Activated CD4-positive, alpha-beta T cell treated with anti-CD3 and anti-CD28 coated beads, Interleukin-2, amount 10 ng/mL, durations not matched to agents 7 days and 5 days (primary cell): ENCODE measurements around the gene OSBPL1A. TPM values are rescaled to one million over a fixed set of nuclear protein-coding genes. Genes with fewer than 3 reads are reported as not detected.
"Not testable (repeated sequence)": the region's sequence is repeated elsewhere in the genome, so short reads cannot be mapped to it uniquely, and the experiment has no call there.

Source experiments
- CTCF ChIA-PET: fragments of 350-600 bp; sonication (Branson Sonifier 250); formaldehyde crosslinking; loops from one replicate; lab custom pipeline; 2021; ENCODE audit warnings: antibody characterized with exemption; lab: Charles Lee
- POLR2A ChIA-PET: fragments of 350-600 bp; sonication (Branson Sonifier 250); formaldehyde crosslinking; loops from one replicate; lab custom pipeline; 2021; ENCODE audit warnings: antibody characterized with exemption; lab: Charles Lee
- DNase-seq: peaks from one replicate; pipeline ENCODE4 v3.0.0-alpha.2; 2020
- H3K27ac Mint-ChIP-seq: one replicate; pipeline ENCODE4 v1.8.0; 2021; ENCODE audit warnings: mild to moderate bottlenecking, moderate library complexity, mixed read lengths
- H3K27me3 Mint-ChIP-seq: one replicate; pipeline ENCODE4 v1.8.0; 2021; ENCODE audit warnings: mixed read lengths
- H3K36me3 Mint-ChIP-seq: one replicate; pipeline ENCODE4 v1.8.0; 2021; ENCODE audit warnings: low read depth, mixed read lengths
- H3K4me1 Mint-ChIP-seq: one replicate; pipeline ENCODE4 v1.8.0; 2021; ENCODE audit warnings: mixed read lengths
- H3K4me3 Mint-ChIP-seq: one replicate; pipeline ENCODE4 v1.8.0; 2021; ENCODE audit warnings: mild to moderate bottlenecking, moderate library complexity, mixed read lengths
- H3K9me3 Mint-ChIP-seq: one replicate; pipeline ENCODE4 v1.8.0; 2021; ENCODE audit warnings: mixed read lengths
- total RNA-seq, 2 experiments: library from RNA; stranded (reverse); gene quantifications; one replicate each; pipeline ENCODE4 v1.2.3, GENCODE V29; 2021

The OSBPL1A gene
- total RNA-seq, 2 experiments from 2014 or later = 1.00 to 1.4 TPM

DNA sequence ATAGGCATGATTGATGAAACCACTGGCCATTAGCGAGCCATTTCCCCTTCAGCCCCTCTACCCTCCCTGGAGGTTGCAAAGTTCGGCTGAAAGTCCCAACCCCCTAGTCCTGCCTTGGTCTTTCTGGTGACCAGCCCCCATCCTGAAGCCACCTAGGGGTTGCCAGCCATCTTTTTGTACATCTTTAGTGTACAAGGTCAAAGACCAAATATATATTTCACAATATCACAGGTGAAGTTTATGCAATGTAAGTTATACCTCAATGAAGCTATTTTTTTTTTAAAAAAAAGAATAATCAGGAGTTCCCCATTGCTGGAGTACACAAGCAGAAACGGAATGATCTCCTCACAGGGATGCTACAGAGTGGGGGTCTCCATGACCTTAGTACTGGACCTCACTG is 31.3 kb downstream of the OSBPL1A start:
- Mint-ChIP-seq H3K4me3 (no peak overlapping the region), H3K27me3 (no peaks in the 10 kb centered on the region), H3K4me1 (peaks cover 21% of the 10 kb centered on the region), H3K27ac (no peak overlapping the region), H3K36me3 (no peaks in the 10 kb centered on the region), H3K9me3 (no peaks in the 10 kb centered on the region)
- DNase-seq = no peak
- CTCF ChIA-PET = interaction anchor here (1.3 kb wide), 1 partner anchor 15 kb away, joined by 3 read pairs; no protein-coding TSS in a partner anchor
- POLR2A ChIA-PET = no interaction called here

DNA sequence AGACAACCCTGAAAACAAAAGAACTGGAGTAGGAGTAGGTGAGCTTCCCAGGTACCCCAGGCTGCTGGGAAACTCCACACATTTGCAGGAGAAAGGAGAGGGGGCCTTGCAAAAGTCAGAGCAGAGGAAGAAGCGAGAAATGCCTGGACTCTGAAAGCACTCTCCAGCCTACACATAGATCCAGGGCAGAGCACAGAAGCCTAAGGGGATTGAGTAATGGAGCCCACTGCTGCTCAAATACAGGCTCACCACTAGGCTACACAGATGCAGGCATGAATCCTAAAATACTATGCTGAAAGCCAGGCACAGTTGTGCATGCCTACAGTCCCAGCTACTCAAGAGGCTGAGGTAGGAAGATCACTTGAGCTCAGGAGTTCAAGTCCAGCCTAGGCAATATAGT is 33.4 kb downstream of the OSBPL1A start:
- no peak for DNase-seq
- Mint-ChIP-seq H3K4me1 (peaks cover 9% of the 10 kb centered on the region), H3K36me3 (no peaks in the 10 kb centered on the region), H3K9me3 (no peaks in the 10 kb centered on the region), H3K4me3 (no peak overlapping the region), H3K27ac (no peak overlapping the region), H3K27me3 (no peaks in the 10 kb centered on the region)
- ChIA-PET CTCF (no interaction called here), POLR2A (no interaction called here)

DNA sequence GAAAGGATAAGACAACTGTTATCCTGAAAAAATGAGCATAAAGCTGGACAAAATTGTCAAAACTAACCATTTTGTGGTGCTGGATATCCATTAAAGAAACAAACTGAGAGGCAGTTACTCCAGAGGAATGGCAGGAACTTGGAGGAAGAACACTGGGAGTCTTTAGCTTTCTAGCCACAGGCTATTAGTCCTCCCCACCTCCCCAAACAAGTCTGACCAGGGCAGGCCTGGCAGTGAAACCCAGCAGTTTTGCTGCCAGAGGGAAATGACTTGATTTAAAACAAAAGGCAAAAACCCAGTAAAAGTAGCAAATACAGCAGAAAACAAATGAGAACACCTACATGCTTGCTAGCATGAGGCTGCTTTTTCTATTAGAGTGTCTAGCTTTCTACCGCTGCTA is 34.9 kb downstream of the OSBPL1A start:
- no peaks in the 10 kb centered on the region for H3K27me3 Mint-ChIP-seq
- no peak for DNase-seq
- no peaks in the 10 kb centered on the region for H3K4me1 Mint-ChIP-seq
- no peaks in the 10 kb centered on the region for H3K36me3 Mint-ChIP-seq
- ChIA-PET CTCF (no interaction called here), POLR2A (no interaction called here)
- H3K27ac Mint-ChIP-seq = no peak overlapping the region
- H3K4me3 Mint-ChIP-seq = no peak overlapping the region
- H3K9me3 Mint-ChIP-seq = no peaks in the 10 kb centered on the region

DNA sequence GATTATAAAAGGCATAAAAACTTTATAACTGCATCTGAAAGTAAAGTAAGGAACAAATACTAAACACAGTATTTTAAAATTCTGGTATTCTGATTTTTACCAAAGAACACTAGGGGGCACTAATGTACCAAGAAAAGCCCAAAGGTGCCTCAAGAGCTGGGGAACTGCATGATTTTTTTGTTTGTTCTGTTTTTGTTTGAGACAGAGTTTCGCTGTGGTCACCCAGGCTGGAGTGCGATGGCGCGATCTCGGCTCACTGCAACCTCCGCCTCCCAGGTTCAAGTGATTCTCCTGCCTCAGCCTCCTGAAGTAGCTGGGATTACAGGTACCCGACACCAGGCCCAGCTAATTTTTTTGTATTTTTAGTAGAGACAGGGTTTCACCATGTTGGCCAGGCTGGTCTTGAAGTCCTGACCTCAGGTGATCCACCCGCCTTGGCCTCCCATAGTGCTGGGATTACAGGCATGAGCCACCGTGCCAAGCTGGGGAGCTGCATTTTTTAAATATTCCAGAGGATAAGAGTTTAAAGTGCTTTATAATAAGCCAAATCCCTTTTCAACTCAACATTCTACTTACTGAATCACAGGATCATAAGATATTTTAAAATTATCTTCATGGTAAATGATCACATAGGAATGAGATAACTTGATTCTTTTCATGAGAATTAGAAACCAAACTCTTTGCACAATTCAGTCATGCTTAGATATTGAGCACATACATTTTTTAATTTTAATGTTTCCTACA is 37.7 kb downstream of the OSBPL1A start:
- H3K27ac Mint-ChIP-seq, POLR2A ChIA-PET: not testable (repeated sequence)

DNA sequence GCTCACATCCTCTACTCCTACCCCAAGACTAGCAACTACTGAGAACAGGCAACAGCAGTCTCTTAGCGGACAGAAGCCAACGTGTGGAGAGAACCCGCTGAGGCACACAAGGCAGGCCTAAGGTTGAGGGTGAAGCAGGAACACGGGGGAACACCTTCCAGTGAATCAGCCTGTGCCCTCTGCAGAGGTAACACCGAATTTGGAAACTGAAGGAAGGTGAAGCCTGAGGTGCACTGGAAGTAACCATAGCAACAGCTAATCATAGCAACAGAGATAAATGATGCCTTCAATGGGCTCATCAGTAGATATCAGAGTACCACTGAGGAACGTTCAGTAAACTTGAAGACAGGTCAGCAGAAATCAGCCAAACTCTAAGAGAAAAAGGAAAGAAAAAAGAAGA is 43.3 kb downstream of the OSBPL1A start:
- H3K36me3 Mint-ChIP-seq = no peaks in the 10 kb centered on the region
- DNase-seq = no peak
- H3K27ac Mint-ChIP-seq = no peak overlapping the region
- CTCF ChIA-PET = no interaction called here
- no peak overlapping the region for H3K4me3 Mint-ChIP-seq
- no peaks in the 10 kb centered on the region for H3K4me1 Mint-ChIP-seq
- H3K27me3 Mint-ChIP-seq = no peaks in the 10 kb centered on the region
- H3K9me3 Mint-ChIP-seq = no peaks in the 10 kb centered on the region
- POLR2A ChIA-PET = no interaction called here

More for the DNA sequence above, 37.7 kb downstream of the OSBPL1A start:
- H3K9me3 Mint-ChIP-seq, H3K27me3 Mint-ChIP-seq, H3K4me1 Mint-ChIP-seq, H3K36me3 Mint-ChIP-seq, H3K4me3 Mint-ChIP-seq: not testable (repeated sequence)
- DNase-seq = peak; percentile 33
- CTCF ChIA-PET = interaction anchor here (0.8 to 2.8 kb wide), 5 partner anchors 9 to 132 kb away, joined by 3 to 31 read pairs (median 3); no protein-coding TSS in a partner anchor

DNA sequence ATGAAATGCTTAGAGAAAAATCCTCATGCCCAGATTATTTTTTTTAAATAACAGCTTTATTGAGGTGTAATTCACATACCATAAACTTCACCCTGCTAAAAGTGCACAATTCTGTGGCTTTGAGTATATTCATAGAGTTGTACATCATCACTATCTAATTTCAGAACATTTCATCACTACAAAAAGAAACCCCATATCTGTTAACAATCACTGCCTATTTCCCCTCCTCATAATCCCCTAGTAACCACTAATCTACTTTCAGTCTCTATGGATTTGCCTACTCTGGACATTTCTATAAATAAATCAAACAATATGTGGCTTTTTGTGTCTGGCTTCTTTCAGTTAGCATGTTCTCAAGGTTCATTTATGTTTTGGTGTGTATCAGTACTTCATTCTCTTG is 51.4 kb downstream of the OSBPL1A start:
- H3K36me3 Mint-ChIP-seq = no peaks in the 10 kb centered on the region
- CTCF ChIA-PET = no interaction called here
- no peak overlapping the region for H3K4me3 Mint-ChIP-seq
- no peak for DNase-seq
- POLR2A ChIA-PET = no interaction called here
- no peaks in the 10 kb centered on the region for H3K27me3 Mint-ChIP-seq
- no peaks in the 10 kb centered on the region for H3K9me3 Mint-ChIP-seq
- H3K4me1 Mint-ChIP-seq = no peaks in the 10 kb centered on the region
- no peak overlapping the region for H3K27ac Mint-ChIP-seq

DNA sequence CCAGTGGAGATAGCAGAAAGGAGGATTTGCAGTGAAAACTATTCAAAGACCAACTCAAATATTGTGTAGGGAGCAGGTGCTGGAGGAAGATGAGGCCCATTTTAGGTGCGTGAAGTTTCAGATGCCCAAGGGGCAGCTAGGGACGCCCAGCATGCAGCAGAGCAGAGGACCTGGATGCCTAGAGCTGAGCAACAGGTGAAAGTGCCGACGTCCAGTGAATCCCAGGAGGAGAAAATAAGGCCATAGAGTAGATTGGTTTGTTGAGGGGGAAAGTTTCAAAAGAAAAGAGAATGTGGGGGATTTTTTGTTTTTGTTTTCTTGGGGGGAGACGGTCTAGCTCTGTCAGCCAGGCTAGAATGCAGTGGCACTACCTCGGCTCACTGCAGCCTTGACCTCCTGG is 53.1 kb downstream of the OSBPL1A start:
- no peak overlapping the region for H3K4me3 Mint-ChIP-seq
- no peaks in the 10 kb centered on the region for H3K27me3 Mint-ChIP-seq
- ChIA-PET CTCF (interaction anchor here (1.0 kb wide), 1 partner anchor 13 kb away, joined by 3 read pairs; no protein-coding TSS in a partner anchor), POLR2A (no interaction called here)
- H3K27ac Mint-ChIP-seq = no peak overlapping the region
- no peaks in the 10 kb centered on the region for H3K36me3 Mint-ChIP-seq
- H3K4me1 Mint-ChIP-seq = no peaks in the 10 kb centered on the region
- DNase-seq = no peak
- H3K9me3 Mint-ChIP-seq = no peaks in the 10 kb centered on the region

DNA sequence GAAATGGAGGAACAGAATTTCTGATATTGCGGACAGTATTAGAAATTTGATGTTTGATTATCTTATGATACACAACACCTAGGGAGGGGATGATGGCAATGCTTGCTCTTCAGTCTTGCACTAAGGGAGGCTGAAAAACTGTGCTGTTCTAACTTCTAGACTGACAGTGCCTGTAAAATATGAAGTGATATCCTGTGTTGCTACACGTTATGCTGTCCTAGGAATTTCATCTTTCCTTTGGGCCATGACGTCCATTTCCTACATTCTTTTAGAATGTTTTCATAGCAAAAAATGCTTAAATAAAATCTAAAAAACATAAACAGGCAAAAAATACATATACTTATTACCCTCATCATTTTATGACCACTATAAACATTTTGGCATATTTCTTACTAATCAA is 55.3 kb downstream of the OSBPL1A start:
- no peak for DNase-seq
- ChIA-PET POLR2A (no interaction called here), CTCF (no interaction called here)
- Mint-ChIP-seq H3K36me3 (no peaks in the 10 kb centered on the region), H3K4me3 (no peak overlapping the region), H3K27ac (no peak overlapping the region), H3K9me3 (no peaks in the 10 kb centered on the region), H3K4me1 (no peaks in the 10 kb centered on the region), H3K27me3 (no peaks in the 10 kb centered on the region)

DNA sequence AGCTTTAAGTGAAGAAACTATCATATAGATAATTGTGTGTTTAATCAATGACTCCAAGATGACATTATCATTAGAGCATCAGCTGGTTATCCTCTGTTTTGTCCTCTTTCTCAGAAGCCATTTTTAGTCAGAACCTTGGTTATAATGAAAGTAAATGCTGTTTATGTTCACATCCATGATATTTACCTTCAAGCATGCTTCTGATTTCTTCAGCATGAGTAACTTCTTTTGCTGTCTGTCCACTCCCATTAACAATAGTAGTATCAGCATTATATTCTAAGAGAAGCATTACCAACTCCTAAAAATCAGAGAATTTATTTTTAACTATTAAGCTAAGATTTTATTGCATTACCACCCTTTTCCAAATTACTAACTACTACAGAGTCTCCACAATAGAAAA is 56.3 kb downstream of the OSBPL1A start:
- no peak for DNase-seq
- Mint-ChIP-seq H3K4me3 (no peak overlapping the region), H3K27ac (no peak overlapping the region), H3K9me3 (no peaks in the 10 kb centered on the region), H3K36me3 (no peaks in the 10 kb centered on the region), H3K4me1 (no peaks in the 10 kb centered on the region), H3K27me3 (no peaks in the 10 kb centered on the region)
- ChIA-PET CTCF (no interaction called here), POLR2A (no interaction called here)

DNA sequence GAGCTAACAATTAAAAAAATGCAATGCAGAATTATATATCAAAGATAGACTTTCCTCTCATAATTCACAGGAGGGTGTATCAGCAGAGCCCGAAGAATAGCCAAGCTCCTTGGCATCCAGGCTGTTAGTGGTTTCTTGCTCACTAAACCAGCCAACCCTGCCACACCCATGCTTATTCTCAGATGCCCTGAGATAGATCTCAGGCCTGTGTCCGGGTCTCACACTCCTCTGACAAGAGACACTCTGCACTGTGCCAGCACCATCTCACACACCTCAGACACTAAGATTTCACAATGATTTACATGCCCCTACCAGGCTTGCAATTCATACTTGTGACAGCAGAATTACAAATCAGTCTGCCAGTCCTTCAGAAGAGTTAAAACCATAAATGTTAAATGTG is 64.5 kb downstream of the OSBPL1A start:
- Mint-ChIP-seq H3K27me3 (no peaks in the 10 kb centered on the region), H3K9me3 (no peaks in the 10 kb centered on the region), H3K4me1 (no peaks in the 10 kb centered on the region), H3K27ac (no peak overlapping the region), H3K4me3 (no peak overlapping the region), H3K36me3 (no peaks in the 10 kb centered on the region)
- CTCF ChIA-PET = no interaction called here
- POLR2A ChIA-PET = no interaction called here
- no peak for DNase-seq

DNA sequence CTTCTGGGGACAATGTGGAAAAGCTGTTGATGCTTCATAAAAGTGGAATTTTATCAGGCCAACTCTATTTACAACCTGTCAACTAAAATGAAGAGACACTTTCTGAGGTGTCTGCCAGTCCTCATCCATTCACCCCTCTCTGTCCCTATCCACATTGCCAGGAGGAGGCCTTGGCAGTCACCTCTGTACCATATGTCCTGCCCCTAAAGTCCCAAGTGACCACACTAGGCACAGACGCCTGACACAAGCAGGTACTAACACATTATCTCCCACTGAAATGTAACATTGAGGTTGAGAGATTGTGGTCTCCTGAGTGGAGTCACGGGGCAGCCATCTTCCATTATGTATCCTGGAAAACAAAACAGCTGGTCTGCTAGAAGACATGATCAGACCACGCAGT is 71.4 kb downstream of the OSBPL1A start:
- no peaks in the 10 kb centered on the region for H3K36me3 Mint-ChIP-seq
- H3K27ac Mint-ChIP-seq = no peak overlapping the region
- no peaks in the 10 kb centered on the region for H3K27me3 Mint-ChIP-seq
- ChIA-PET CTCF (no interaction called here), POLR2A (no interaction called here)
- no peak for DNase-seq
- no peaks in the 10 kb centered on the region for H3K9me3 Mint-ChIP-seq
- no peak overlapping the region for H3K4me3 Mint-ChIP-seq
- no peaks in the 10 kb centered on the region for H3K4me1 Mint-ChIP-seq

DNA sequence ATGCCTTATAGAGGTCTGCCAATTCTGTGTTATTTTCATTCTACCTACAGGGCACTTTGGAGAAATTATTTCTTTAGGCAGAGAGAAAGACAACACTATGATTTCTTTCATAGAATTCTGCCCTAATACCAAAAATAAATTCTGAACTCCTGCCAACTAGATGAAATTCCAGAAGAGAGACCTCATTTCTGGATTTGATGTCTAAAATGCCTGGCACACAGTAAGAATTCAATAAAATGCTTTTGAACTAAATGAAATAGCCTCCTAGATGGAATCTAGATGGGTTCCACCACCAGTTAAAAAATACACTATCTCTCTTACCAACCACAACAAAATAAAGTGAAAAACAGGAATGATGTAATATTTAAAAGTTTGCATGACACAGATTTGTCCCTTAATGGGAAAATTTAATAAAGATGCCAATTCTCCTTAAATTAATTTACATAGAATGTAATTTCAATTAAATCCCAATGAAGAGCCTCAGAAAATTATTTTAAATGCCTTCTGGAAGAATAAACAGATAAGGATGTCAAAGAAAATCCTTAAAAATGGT is 75.0 kb downstream of the OSBPL1A start:
- H3K4me3 Mint-ChIP-seq = no peak overlapping the region
- H3K27ac Mint-ChIP-seq = no peak overlapping the region
- CTCF ChIA-PET = no interaction called here
- H3K36me3 Mint-ChIP-seq = no peaks in the 10 kb centered on the region
- no peaks in the 10 kb centered on the region for H3K4me1 Mint-ChIP-seq
- no peaks in the 10 kb centered on the region for H3K27me3 Mint-ChIP-seq
- POLR2A ChIA-PET = no interaction called here
- no peaks in the 10 kb centered on the region for H3K9me3 Mint-ChIP-seq
- no peak for DNase-seq

DNA sequence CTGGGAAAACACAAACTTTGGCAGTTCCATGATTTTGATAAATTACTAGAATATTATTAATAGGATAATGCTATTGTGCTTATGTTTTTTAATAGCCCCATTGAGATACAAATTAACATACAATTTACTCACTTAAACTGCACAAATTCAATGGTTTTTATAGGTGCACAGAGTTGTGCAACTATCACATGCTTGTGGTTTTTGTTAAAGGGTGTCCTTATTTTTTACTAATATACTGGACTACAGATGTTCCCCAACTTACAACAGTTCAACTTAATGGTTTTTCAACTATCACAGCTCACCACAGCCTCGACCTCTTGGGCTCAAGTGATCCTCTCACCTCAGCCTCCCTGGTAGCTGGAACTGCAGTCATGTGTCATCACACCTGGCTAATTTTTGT is 76.6 kb downstream of the OSBPL1A start:
- CTCF ChIA-PET = no interaction called here
- H3K27me3 Mint-ChIP-seq = no peaks in the 10 kb centered on the region

DNA sequence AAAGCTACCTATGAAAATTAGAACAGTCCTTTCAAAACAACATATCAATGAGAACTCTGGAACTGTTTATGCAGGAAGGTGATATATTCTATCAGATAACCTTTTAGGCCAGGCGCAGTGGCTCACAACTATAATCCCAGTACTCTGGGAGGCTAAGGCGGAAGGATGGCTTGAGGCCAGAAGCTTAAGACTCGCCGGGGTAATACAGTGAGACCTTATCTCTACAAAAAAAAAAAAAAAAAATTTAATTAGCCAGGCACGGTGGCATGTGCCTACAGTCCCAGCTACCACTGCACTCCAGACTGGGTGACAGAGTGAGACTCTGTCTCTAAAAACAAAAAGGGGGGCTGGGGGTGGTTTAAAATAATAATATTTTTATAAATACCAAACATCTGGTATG is 77.9 kb downstream of the OSBPL1A start:
- CTCF ChIA-PET = interaction anchor here (0.5 kb wide), 1 partner anchor 1013 kb away, joined by 3 read pairs; no protein-coding TSS in a partner anchor
- Mint-ChIP-seq H3K9me3 (no peaks in the 10 kb centered on the region), H3K27ac (no peak overlapping the region), H3K36me3 (no peaks in the 10 kb centered on the region), H3K27me3 (no peaks in the 10 kb centered on the region), H3K4me3 (no peak overlapping the region), H3K4me1 (no peaks in the 10 kb centered on the region)
- POLR2A ChIA-PET = no interaction called here
- no peak for DNase-seq

More for the DNA sequence above, 76.6 kb downstream of the OSBPL1A start:
- DNase-seq = no peak
- H3K4me1 Mint-ChIP-seq = no peaks in the 10 kb centered on the region
- H3K36me3 Mint-ChIP-seq = no peaks in the 10 kb centered on the region
- H3K27ac Mint-ChIP-seq = no peak overlapping the region
- no peaks in the 10 kb centered on the region for H3K9me3 Mint-ChIP-seq
- no peak overlapping the region for H3K4me3 Mint-ChIP-seq
- POLR2A ChIA-PET = no interaction called here
